GM19238 (cell line): Measurements from ENCODE around the gene MMD.
"Not testable (repeated sequence)": the region's sequence is repeated elsewhere in the genome, so short reads cannot be mapped to it uniquely, and the experiment has no call there.

Experiments used
- DNase-seq: peaks from one replicate; pipeline ENCODE4 v3.0.0; 2011; ENCODE audit warnings: low spot score; ENCODE audit not compliant: insufficient read length

MMD gene

GRCh38 chr17:55421179-55421934 lies at the start of gene MMD:
TSS of gene MMD (minus strand) at chr17:55421835. CDS start at chr17:55421695, 140 bp downstream.
- DNase-seq, result no peak

- no peak for DNase-seq
Measured at GRCh38 chr17:55466671-55467070, 45.0 kb upstream of the MMD start.

- not testable (repeated sequence) for DNase-seq
Measured at GRCh38 chr17:55465771-55466170, 44.1 kb upstream of the MMD start.

- no peak for DNase-seq
Measured at GRCh38 chr17:55463600-55463999, 42.0 kb upstream of the MMD start.

- DNase-seq, result no peak
Measured at GRCh38 chr17:55462711-55463110, 41.1 kb upstream of the MMD start.

GRCh38 chr17:55462234-55462633 lies 40.6 kb upstream of the MMD start:
- DNase-seq, result no peak

- DNase-seq, result no peak
Measured at GRCh38 chr17:55458978-55459377, 37.3 kb upstream of the MMD start.

GRCh38 chr17:55458287-55458900 lies 36.8 kb upstream of the MMD start:
- DNase-seq, result no peak

- no peak for DNase-seq
Measured at GRCh38 chr17:55456307-55457240, 34.9 kb upstream of the MMD start.

- no peak for DNase-seq
Measured at GRCh38 chr17:55454906-55455474, 33.4 kb upstream of the MMD start.

- DNase-seq, result no peak
Measured at GRCh38 chr17:55453839-55454557, 32.4 kb upstream of the MMD start.

GRCh38 chr17:55452139-55452790 lies 30.6 kb upstream of the MMD start:
- no peak for DNase-seq

GRCh38 chr17:55451758-55452138 lies 30.1 kb upstream of the MMD start:
- no peak for DNase-seq

GRCh38 chr17:55451203-55451641 lies 29.6 kb upstream of the MMD start:
- no peak for DNase-seq

- no peak for DNase-seq
Measured at GRCh38 chr17:55450232-55450825, 28.7 kb upstream of the MMD start.

- DNase-seq, result no peak
Measured at GRCh38 chr17:55448681-55449080, 27.0 kb upstream of the MMD start.

- no peak for DNase-seq
Measured at GRCh38 chr17:55446581-55447205, 25.1 kb upstream of the MMD start.

- DNase-seq, result not testable (repeated sequence)
Measured at GRCh38 chr17:55446004-55446403, 24.4 kb upstream of the MMD start.
